ENCODE results near the gene LCAT. TPM values are rescaled to one million over a fixed set of nuclear protein-coding genes. Genes with fewer than 3 reads are reported as not detected.
A peak's percentile ranks its signal among the peaks of the same experiment; 100 is the strongest.
"Not testable (repeated sequence)": the region's sequence is repeated elsewhere in the genome, so short reads cannot be mapped to it uniquely, and the experiment has no call there.

The LCAT gene
- 32.1 TPM for total RNA-seq
- long read RNA-seq, transcript LCAT-204 (5 exons, 1,240 nt): major isoform, 13 of 36 reads
- long read RNA-seq, transcript LCAT-201 (6 exons, 1,507 nt): minor isoform, 7 of 36 reads
- long read RNA-seq, partial matches to known transcripts: 6 of 36 reads
- long read RNA-seq, other reads (novel, unspliced or antisense): 9 of 36 reads

- no peak for DNase-seq (ENCODE audit: low spot score)
Measured at GRCh38 chr16:67943619-67944504, at the start of gene LCAT. Gene LCAT, minus strand, starts transcription at chr16:67944120. Its CDS starts 19 bp downstream, at chr16:67944101.

- DNase-seq (ENCODE audit: low spot score): peak; percentile 95
Measured at GRCh38 chr16:67993207-67994039, 49.5 kb upstream of the LCAT start.

- no peak for DNase-seq (ENCODE audit: low spot score)
Measured at GRCh38 chr16:67992661-67993206, 48.8 kb upstream of the LCAT start.

- no peak for DNase-seq (ENCODE audit: low spot score)
Measured at GRCh38 chr16:67990018-67990386, 46.1 kb upstream of the LCAT start.

GRCh38 chr16:67989322-67990017 lies 45.5 kb upstream of the LCAT start:
- DNase-seq (ENCODE audit: low spot score): no peak

GRCh38 chr16:67988675-67989074 lies 44.8 kb upstream of the LCAT start:
- DNase-seq (ENCODE audit: low spot score): no peak

- DNase-seq (ENCODE audit: low spot score): no peak
Measured at GRCh38 chr16:67987460-67988160, 43.7 kb upstream of the LCAT start.

GRCh38 chr16:67986949-67987348 lies 43.0 kb upstream of the LCAT start:
- no peak for DNase-seq (ENCODE audit: low spot score)

GRCh38 chr16:67982011-67982696 lies 38.2 kb upstream of the LCAT start:
- no peak for DNase-seq (ENCODE audit: low spot score)

GRCh38 chr16:67979955-67980678 lies 36.2 kb upstream of the LCAT start, which contains the start of gene DPEP3:
Gene DPEP3, minus strand, starts transcription at chr16:67980499. Its CDS starts 119 bp downstream, at chr16:67980380.
- no peak for DNase-seq (ENCODE audit: low spot score)

- DNase-seq (ENCODE audit: low spot score): no peak
Measured at GRCh38 chr16:67977469-67978227, 33.7 kb upstream of the LCAT start.

- DNase-seq (ENCODE audit: low spot score): no peak
Measured at GRCh38 chr16:67977005-67977404, 33.1 kb upstream of the LCAT start.

GRCh38 chr16:67976205-67976604 lies 32.3 kb upstream of the LCAT start:
- no peak for DNase-seq (ENCODE audit: low spot score)

GRCh38 chr16:67975321-67976105 lies 31.6 kb upstream of the LCAT start:
- DNase-seq (ENCODE audit: low spot score): no peak

- not testable (repeated sequence) for DNase-seq (ENCODE audit: low spot score)
Measured at GRCh38 chr16:67972285-67972684, 28.4 kb upstream of the LCAT start.

- DNase-seq (ENCODE audit: low spot score): no peak
Measured at GRCh38 chr16:67971111-67971510, 27.2 kb upstream of the LCAT start.
